Dermis microvascular lymphatic vessel endothelial cell (primary cell): ENCODE data around the gene CACNA2D3. TPM values are rescaled to one million over a fixed set of nuclear protein-coding genes. Genes with fewer than 3 reads are reported as not detected.

Experiments used
- DNase-seq, 2 donors: peaks; one replicate each; pipeline versions ENCODE4 v3.0.0 to v3.0.0-alpha.2; 2010; ENCODE audit warnings: low read depth in 2 of 2
- total RNA-seq: library from RNA; depleted of rRNA; stranded (reverse); fragments of >200 nt; gene quantifications from 2 replicates; pipeline ENCODE4 v1.2.1, GENCODE V29; 2014

Gene CACNA2D3
- total RNA-seq, 1 donor from 2014 or later, result not detected

DNA sequence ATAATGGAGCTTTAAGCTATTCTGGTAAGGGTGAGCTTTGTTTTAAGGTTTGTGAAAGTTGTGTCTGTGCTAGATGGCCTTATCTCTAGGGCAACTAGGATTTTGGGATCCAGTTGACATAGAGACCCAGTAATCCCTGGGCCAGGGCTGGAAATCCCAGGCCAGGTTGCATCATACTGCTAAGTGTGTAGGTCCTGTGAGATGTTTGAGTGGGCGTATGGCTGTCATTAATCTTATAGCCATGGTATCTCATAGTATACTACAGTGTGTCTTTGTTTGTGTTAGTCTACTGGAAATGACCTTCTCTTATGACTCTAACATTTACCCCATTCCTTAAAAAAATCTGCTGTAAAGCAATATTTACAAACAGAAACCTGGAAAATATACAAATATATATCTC, 151.4 kb downstream of the CACNA2D3 start:
- no peak for DNase-seq

DNA sequence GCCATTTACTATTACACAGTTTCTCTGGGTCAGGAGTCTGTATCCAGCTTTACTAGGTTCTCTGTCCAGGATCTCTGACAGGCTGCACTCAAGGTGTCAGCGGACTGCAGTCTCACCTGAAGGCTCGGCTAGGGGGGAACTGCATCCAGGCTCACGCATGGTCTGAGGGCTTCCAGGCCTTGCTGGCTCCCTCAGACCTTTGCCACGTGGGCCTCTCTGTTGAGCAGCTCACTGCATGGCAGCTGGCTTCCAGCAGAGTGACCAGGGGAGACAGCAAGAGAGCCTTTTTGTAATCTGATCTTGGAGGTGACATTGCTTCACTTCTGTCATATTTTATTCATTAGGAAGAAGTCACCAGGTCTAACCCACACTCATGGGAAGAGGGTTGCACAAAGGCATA, 152.3 kb downstream of the CACNA2D3 start:
- no peak for DNase-seq

DNA sequence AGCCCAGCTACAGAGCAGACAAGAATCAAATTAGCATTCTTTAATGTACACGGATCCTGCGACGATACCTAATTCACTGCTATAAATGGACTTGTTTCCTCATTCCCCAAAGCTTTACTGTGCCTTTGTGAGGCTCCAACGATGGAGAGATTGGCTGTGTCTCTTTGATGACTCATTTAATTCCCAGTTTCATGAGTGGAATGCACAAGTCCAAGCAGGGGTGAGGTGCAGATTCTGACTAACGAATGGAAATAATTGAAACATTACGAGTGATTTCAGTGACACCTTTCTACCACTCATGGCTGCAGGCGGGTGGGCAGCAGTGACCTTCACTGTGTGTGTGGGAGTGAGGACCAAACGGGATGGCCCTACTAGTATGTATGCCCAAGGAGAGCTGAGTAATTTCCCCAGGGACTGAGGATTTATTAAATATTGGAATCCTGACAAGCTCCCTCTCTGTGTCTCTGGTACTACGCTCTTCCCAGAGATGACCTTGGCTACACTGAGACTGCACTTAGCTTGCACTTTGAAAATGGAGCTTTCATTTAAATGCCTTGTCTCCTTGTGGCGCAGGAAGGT, 156.7 kb downstream of the CACNA2D3 start:
- DNase-seq, result no peak

- no peak for DNase-seq
Measured at GRCh38 chr3:54283470-54283869, 161.1 kb downstream of the CACNA2D3 start.

DNA sequence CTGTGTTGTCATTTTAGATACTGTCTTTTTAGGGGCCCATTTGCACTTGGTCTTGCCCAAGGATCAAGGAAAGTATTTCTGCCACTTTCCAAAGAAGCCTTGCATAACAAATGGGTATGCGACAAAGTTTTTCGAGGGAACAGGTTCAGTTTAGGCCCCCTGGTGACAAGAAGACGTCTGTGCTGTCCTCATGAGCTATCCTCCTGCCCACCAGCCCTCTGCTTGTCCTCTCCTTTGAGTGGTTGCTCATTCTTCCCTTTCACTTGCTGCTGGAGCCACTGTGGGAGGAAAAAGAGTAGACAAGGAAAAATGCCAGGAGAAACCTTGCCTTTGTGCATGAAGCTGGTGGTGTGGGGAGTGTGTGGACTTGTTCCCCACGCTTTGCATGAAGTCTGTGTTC, 171.9 kb downstream of the CACNA2D3 start:
- no peak for DNase-seq

DNA sequence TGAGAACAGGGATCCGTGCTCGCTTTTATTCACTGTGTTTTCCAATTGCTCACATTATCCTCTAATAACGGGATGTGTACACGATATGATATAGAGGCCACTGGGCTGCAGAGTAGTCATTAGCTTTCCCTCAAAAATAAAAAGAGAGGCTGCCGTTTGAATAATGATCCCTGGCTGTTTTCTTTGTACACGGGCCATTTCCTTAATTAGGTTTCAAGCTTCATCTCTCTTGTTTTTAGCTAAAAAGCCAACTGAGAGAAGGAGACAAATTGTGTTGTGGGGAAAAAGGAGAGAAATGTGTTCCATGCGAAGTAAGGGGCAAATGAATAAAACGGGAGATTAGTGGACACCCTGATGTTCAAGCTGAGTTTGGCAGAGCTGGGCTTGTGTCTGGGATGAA, 174.2 kb downstream of the CACNA2D3 start:
- no peak for DNase-seq

- no peak for DNase-seq
Measured at GRCh38 chr3:54299169-54299935, 177.0 kb downstream of the CACNA2D3 start.

DNA sequence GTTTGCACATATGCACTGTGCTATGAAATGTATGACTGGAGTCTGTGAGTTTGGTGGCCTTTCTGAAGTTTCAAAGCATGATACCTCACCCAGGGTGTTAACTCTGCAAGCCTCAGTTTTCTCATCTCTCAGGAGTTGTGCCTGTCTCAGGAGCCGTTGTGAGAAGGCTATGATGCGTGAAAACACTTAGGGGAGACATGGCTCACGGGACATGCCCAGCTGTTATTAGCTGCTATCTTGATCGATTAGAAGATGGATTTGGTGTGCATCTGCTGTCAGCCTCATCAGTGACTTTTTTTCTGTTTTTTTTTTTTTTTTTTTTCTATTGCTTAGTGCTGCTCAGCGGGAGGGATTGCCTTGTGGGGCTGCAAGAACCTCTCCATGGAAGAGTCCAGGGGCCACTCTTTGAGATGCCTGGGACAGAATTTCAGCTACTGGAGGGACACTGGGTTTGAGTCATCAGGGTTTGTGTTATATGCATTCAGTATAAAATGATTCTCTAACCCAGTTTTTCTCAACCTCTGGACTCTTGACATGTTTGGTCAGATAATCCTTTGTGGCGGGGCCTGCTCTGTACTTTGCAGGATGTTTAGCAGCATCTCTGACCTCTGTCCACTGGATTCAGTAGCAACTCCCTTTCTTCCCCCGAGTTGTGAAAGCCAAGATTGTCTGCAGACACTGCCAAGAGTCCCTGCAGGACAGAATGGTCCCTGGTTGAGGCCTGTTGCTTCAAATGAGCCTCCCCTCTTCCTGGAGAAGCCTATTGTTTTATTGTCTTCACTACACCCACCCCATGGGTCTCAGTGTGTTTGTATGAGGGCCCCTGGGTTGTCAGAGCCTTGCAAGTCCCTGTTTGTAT, 181.4 kb downstream of the CACNA2D3 start:
- no peak for DNase-seq

- no peak for DNase-seq
Measured at GRCh38 chr3:54304877-54305276, 182.5 kb downstream of the CACNA2D3 start.

DNA sequence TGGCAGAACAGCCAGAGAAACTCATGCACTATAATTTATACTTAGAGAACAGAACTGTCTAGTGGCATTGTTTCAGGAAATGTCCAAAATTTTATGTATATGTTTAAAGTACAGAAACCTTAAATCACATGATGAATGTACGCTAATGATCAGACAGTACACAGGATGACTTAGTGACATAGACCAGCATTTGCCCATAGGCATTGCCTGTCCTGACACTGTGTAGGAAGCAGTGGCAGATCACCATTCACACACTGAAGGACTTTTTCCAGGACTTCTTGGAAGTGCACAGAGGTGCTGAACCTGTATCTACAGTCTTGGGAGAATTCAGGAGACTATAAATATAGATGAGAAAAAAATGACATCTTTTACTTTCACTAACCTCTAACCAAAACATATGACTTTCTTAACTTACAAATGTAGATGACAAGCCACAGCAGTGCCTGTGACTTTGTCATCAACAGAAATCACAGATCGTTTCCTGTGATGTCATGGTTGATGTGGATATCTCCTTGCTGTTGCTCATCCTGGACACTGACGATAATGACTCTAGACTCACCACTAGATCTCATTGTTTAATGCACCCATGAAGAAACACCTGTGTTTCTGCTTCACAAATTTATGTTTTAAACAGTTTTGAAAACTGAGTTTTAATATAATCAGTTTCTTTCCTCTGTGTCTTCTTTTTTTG, 183.2 kb downstream of the CACNA2D3 start:
- no peak for DNase-seq

- DNase-seq, result no peak
Measured at GRCh38 chr3:54307566-54308180, 185.3 kb downstream of the CACNA2D3 start.

DNA sequence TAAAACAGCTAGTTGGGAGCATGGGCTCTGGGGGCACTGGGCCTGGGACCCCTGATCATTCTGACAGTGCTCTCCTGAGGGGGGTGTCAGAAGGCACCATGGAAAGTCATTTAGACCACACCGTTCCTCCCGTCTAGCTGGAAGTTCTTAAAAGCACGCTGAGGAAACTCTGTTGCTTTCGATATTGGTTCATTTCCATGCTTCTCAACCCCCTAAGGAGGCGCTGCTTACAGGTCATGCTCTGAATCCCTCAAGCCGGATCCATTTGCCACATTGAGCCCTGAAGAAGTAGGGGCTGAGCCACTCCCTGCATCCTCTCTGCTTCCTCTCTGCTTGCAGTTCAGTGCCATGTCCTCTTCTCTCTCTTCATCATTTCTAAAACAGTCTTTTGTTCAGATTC, 187.2 kb downstream of the CACNA2D3 start:
- DNase-seq, result no peak

GRCh38 chr3:54311211-54311747, 188.9 kb downstream of the CACNA2D3 start:
- no peak for DNase-seq

DNA sequence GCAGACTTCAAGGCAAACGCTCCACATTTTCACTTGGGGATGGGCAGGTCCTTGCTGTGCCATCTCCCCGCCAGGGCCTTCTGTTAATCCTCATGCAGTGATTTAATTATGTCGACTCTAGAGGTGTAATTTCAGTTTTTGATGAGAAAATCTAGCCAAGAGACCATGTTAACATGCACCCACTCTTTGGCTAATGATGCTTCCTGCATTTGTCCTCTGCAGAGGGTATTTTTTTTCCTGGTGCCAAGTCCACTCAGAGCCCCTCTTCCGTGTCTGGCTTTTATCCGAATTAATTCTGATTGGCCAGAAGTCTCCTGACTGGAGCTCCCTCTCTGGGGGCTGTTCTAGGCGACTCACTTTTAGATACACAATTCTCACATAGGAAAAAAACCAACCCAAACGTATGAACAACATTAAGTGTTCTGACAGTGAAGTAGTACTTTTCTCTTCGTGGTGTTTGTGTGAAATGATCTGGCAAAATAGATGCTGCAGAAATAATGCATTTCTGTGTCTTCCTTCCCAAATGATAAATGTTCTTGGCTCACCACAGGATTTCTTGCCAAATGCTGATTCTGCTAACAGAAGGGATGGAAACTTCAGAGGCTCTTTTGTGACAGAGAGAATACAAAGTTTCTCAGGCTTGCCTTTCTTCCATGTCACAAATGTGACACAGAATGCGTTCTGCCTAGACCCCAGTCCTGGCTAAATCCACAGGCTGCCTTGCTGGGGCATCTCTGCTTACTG, 190.0 kb downstream of the CACNA2D3 start:
- DNase-seq, result no peak

GRCh38 chr3:54313418-54313817, 191.1 kb downstream of the CACNA2D3 start:
- no peak for DNase-seq

- DNase-seq, result no peak
Measured at GRCh38 chr3:54321520-54321919, 199.2 kb downstream of the CACNA2D3 start.

DNA sequence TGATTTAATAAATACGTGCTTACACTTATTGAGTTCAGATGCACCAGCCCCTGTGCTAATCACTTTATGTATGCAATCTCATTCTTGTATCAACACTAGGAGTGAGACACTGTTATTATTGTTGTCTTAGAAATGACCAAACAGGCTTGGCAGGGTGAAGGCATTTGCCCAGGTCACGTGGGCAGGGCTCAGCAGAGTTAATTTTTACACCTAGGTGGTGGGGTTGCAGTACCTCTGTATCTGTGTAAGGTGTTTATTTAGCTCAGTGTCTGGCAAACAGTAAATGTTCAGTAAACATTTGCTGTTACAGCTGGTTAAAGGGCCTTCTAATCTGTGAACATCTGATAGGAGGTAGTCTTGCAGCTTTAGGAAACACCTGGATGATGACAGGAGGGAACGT, 200.0 kb downstream of the CACNA2D3 start:
- DNase-seq, result no peak

GRCh38 chr3:54324103-54324502, 201.8 kb downstream of the CACNA2D3 start:
- DNase-seq, result no peak

DNA sequence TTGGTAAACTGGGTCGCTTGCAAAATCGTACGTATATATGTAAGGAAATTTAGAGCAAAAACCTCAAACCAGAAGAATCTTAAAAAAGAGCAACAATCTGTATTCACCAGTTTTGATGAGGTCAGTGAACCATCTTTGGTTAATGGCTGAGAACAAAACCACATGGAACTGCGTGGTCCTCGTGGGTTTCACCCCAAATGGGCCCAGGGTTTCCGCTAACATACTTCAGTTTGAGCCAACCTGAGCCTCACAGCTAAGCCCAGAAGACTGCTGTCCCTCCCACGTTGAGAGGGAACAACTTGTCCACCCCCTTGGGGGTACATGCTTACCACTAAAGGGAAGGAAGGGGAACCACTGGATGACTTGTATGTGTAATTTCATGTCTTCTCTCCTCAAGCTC, 204.6 kb downstream of the CACNA2D3 start:
- no peak for DNase-seq

DNA sequence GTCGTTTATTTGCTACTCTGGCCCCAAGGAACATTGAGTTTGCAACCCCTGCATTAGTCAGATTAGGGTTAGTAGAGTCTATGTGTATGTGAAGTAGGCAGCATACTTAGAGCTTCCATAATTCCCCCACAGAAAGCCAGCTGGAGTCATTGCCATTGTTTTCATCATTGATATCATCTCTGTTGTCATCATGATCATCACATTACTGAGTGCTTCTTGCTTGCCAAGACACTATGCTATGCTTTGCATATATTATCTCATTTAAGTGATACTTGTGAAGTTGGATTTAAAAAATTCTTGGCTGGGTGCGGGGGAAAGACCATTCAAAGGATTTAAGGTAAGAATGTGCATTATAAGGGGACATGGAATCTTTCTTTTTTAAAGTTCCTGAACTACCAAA, 209.0 kb downstream of the CACNA2D3 start:
- DNase-seq, result no peak
